Heart left ventricle (tissue), 16 donors: ENCODE data around the gene ZBTB46. TPM values are rescaled to one million over a fixed set of nuclear protein-coding genes. Genes with fewer than 3 reads are reported as not detected.

ENCODE experiments used
- ATAC-seq, 4 donors: fragments of 200-7000 bp; cut with Tn5 transposase; one replicate each; pipeline ENCODE4 v1.9.1; 2020 to 2022; ENCODE audit warnings: moderate library complexity in 4 of 4, mild to moderate bottlenecking in 3 of 4, moderate number of reproducible peaks in 1 of 4
- DNase-seq, 5 donors: peaks; one replicate each; pipeline ENCODE4 v3.0.0-alpha.2; 2020
- H3K27ac ChIP-seq, 12 donors: fragments of 200-600 bp; sonication (generic) in 4 of 12; one replicate each; pipeline versions ENCODE4 v1.5.0 to v1.8.0; 2016 to 2022; ENCODE audit warnings: mild to moderate bottlenecking in 2 of 12
- H3K27me3 ChIP-seq, 9 donors: fragments of 200-600 bp; sonication (generic) in 2 of 9; one replicate each; pipeline versions ENCODE4 v1.5.1 to v1.8.0; 2016 to 2022; ENCODE audit warnings: mild to moderate bottlenecking in 3 of 9
- H3K36me3 ChIP-seq, 9 donors: fragments of 200-600 bp; sonication (generic) in 2 of 9; one replicate each; pipeline versions ENCODE4 v1.5.0 to v1.8.0; 2018 to 2022; ENCODE audit warnings: mild to moderate bottlenecking in 2 of 9
- H3K4me1 ChIP-seq, 12 donors: fragments of 200-600 bp; sonication (generic) in 4 of 12; one replicate each; pipeline versions ENCODE4 v1.5.0 to v1.8.0; 2016 to 2022; ENCODE audit warnings: mild to moderate bottlenecking in 3 of 12
- H3K4me3 ChIP-seq, 12 donors: fragments of 200-600 bp; sonication (generic) in 4 of 12; one replicate each; pipeline versions ENCODE4 v1.5.0 to v1.8.0; 2017 to 2022; ENCODE audit warnings: mild to moderate bottlenecking in 9 of 12, moderate library complexity in 4 of 12
- H3K9me3 ChIP-seq, 12 donors: fragments of 200-600 bp; sonication (generic) in 4 of 12; one replicate each; pipeline versions ENCODE4 v1.5.0 to v1.8.0; 2016 to 2022; ENCODE audit warnings: mild to moderate bottlenecking in 1 of 12
- CTCF ChIP-seq, 12 donors: fragments of 200-600 bp; sonication (generic) in 4 of 12; IDR thresholded peaks; one replicate each; pipeline versions ENCODE4 v1.5.0 to v1.8.0; 2018 to 2022; ENCODE audit warnings: antibody characterized with exemption in 12 of 12, mild to moderate bottlenecking in 5 of 12
- POLR2A ChIP-seq, 2 donors: fragments of 450-650 bp; IDR thresholded peaks; one replicate each; pipeline ENCODE4 v1.6.1; 2017; ENCODE audit warnings: antibody characterized with exemption in 2 of 2, mild to moderate bottlenecking in 2 of 2, moderate library complexity in 2 of 2
- WGBS, 4 donors: extraction: QIAGEN DNeasy Blood & Tissue Kit in 2 of 4; methylation state at CpG; one replicate each; pipeline versions ENCODE4 v1.1.5 to v1.1.7; 2013 to 2018; 5-methylcytosine and 5-hydroxymethylcytosine counted together
- intact Hi-C, 10 donors: fragments of 100-400 bp; cut with DNase I; formaldehyde crosslinking; loops; one replicate each; pipeline versions ENCODE4 v1.11.1 to v1.14.2; 2022
- polyA plus RNA-seq, 2 donors: library from polyadenylated mRNA; stranded (reverse); fragments of 200-250 nt; gene quantifications; one replicate each; pipeline ENCODE4 v1.2.3, GENCODE V29; 2013
- total RNA-seq, 9 donors: library from RNA; depleted of rRNA in 2 of 9; stranded (reverse); fragments of >200 nt in 2 of 9; fragmentation: NEBNext Ultra II Directional in 3 of 9; extraction: Animal tissue kit (Norgen Biotek cat#: 25700) in 3 of 9; gene quantifications; one replicate each; pipeline versions ENCODE4 v1.1.0 to v1.2.4, GENCODE V29; 2016 to 2023
- donor health status: ischemic (EF 13 %, LVEDD 7.1; RV severe dilation, severe dysfunction).
- donor health status: healthy with polysubstance abuse.
- donor health status: DM: no; HTN: yes; CAD: no.
- donor health status: DM: no; HTN: no; CAD: no.
- donor health status: ischemic (EF 25% LVEDD 6.9; RV normal size, moderate dysfunction).
- donor health status: ischemic (EF 25% LVEDD 5.7; RV mildly dilated, moderate dysfunction).
- donor health status: healthy.
- donor health status: DM: yes; HTN: yes; CAD: no.
- donor health status: ischemic (EF 35%, LVEDD 5.7; RV mildly dilated, moderate dysfunction).
- donor health status: nonischemic (EF 11% LVEDD 7.7; RV severe dilation, severe dysfunction).
- donor health status: DM: yes; HTN: yes; CAD: no.
- donor health status: PGD.
- donor health status: ischemic (EF 29% LVEDD 5.4; RV normal size, mild dysfunction).
- donor health status: nonischemic (EF 23%, LVEDD 6.1; RV moderate dilation, normal function).

The ZBTB46 gene
- total and polyA plus RNA-seq, 11 donors = 6.6 to 27.4 (median 14.3) TPM

- peak overlapping the region in 4 of 12 donors; percentile 2 to 56 (median 6) for H3K27ac ChIP-seq
- 32 to 70% (median 63%) methylated on average over 13 of the region's 13 CpGs for WGBS, 4 donors
- peaks cover 0 to 14% (median 0%) of the 10 kb centered on the region in 9 donors for H3K27me3 ChIP-seq
- DNase-seq = no peak
- peaks cover 0 to 71% (median 43%) of the 10 kb centered on the region in 12 donors for H3K4me1 ChIP-seq
- H3K36me3 ChIP-seq = peaks cover 0 to 6% (median 0%) of the 10 kb centered on the region in 9 donors
- peak in 2 of 4 donors; percentile 13 to 47 for ATAC-seq
- intact Hi-C loops = loop anchor here in 6 of 10 donors (5.0 kb wide), 4 partner anchors 34 to 84 kb away; partner anchors contain the start of gene ABHD16B (in 2 of the 6)
- peak overlapping the region in 5 of 12 donors; percentile 3 to 27 (median 13) for H3K4me3 ChIP-seq
- no peaks in the 10 kb centered on the region for H3K9me3 ChIP-seq
- TF ChIP-seq CTCF (IDR thresholded peaks at IDR 0.05) = no peak
- TF ChIP-seq POLR2A (IDR thresholded peaks at IDR 0.05) = no peak
Observed at GRCh38 chr20:63826753-63827152, 4.3 kb downstream of the ZBTB46 start.

- Histone ChIP-seq H3K4me1 (peaks cover 0 to 78% (median 48%) of the 10 kb centered on the region in 12 donors), H3K27ac (peak overlapping the region in 1 of 12 donors; percentile 34), H3K27me3 (peaks cover 0 to 10% (median 0%) of the 10 kb centered on the region in 9 donors), H3K4me3 (no peak overlapping the region), H3K9me3 (no peaks in the 10 kb centered on the region), H3K36me3 (peaks cover 0 to 6% (median 0%) of the 10 kb centered on the region in 9 donors)
- intact Hi-C loops = loop anchor here in 6 of 10 donors (5.0 kb wide), 4 partner anchors 33 to 83 kb away; partner anchors contain the start of gene ABHD16B (in 2 of the 6)
- TF ChIP-seq POLR2A (IDR thresholded peaks at IDR 0.05) (no peak), CTCF (IDR thresholded peaks at IDR 0.05) (no peak)
- ATAC-seq (no peak), DNase-seq (no peak)
- WGBS, 4 donors = 67 to 81% (median 75%) methylated on average over 23 to 25 of the region's 25 CpGs
Observed at GRCh38 chr20:63825331-63826118, 5.5 kb downstream of the ZBTB46 start.

GRCh38 chr20:63823691-63824311 is 7.3 kb downstream of the ZBTB46 start:
- no peak overlapping the region for H3K4me3 ChIP-seq
- 48 to 56% (median 54%) methylated on average over 12 of the region's 12 CpGs for WGBS, 4 donors
- H3K9me3 ChIP-seq = no peaks in the 10 kb centered on the region
- DNase-seq (no peak), ATAC-seq (peak in 1 of 4 donors; percentile 15)
- peaks cover 0 to 83% (median 50%) of the 10 kb centered on the region in 12 donors for H3K4me1 ChIP-seq
- TF ChIP-seq POLR2A (IDR thresholded peaks at IDR 0.05) (no peak), CTCF (IDR thresholded peaks at IDR 0.05) (no peak)
- H3K27me3 ChIP-seq = peaks cover 0 to 3% (median 0%) of the 10 kb centered on the region in 9 donors
- intact Hi-C loops = loop anchor here in 5 of 10 donors (5.0 kb wide), 2 partner anchors 34 to 38 kb away; partner anchors contain the start of gene ABHD16B (in 2 of the 5)
- H3K36me3 ChIP-seq = peaks cover 0 to 6% (median 0%) of the 10 kb centered on the region in 9 donors
- H3K27ac ChIP-seq = no peak overlapping the region
